BLaER1 (cell line): ENCODE results near the gene CIT.

Source experiments
- H3K27ac ChIP-seq: shearing (Covaris generic); formaldehyde crosslinking; 2 replicates; pipeline ENCODE4 v1.8.1; 2022
- H3K27me3 ChIP-seq: shearing (Covaris generic); formaldehyde crosslinking; 2 replicates; pipeline ENCODE4 v1.8.1; 2022
- H3K36me3 ChIP-seq: shearing (Covaris generic); formaldehyde crosslinking; 2 replicates; pipeline ENCODE4 v1.8.1; 2022
- H3K4me1 ChIP-seq: shearing (Covaris generic); formaldehyde crosslinking; 2 replicates; pipeline ENCODE4 v1.8.1; 2022
- H3K4me2 ChIP-seq: shearing (Covaris generic); formaldehyde crosslinking; 2 replicates; pipeline ENCODE4 v1.8.1; 2022
- H3K4me3 ChIP-seq: shearing (Covaris generic); formaldehyde crosslinking; 2 replicates; pipeline ENCODE4 v1.8.1; 2022
- H3K9ac ChIP-seq: shearing (Covaris generic); formaldehyde crosslinking; 2 replicates; pipeline ENCODE4 v1.8.1; 2022
- H3K9me3 ChIP-seq: shearing (Covaris generic); formaldehyde crosslinking; 2 replicates; pipeline ENCODE4 v1.8.1; 2022
- H4K20me1 ChIP-seq: shearing (Covaris generic); formaldehyde crosslinking; 2 replicates; pipeline ENCODE4 v1.8.1; 2022
- Cebpa-rat ChIP-seq: shearing (Covaris generic); IDR thresholded peaks from 2 replicates; pipeline ENCODE4 v1.8.1; 2022

Gene CIT

DNA sequence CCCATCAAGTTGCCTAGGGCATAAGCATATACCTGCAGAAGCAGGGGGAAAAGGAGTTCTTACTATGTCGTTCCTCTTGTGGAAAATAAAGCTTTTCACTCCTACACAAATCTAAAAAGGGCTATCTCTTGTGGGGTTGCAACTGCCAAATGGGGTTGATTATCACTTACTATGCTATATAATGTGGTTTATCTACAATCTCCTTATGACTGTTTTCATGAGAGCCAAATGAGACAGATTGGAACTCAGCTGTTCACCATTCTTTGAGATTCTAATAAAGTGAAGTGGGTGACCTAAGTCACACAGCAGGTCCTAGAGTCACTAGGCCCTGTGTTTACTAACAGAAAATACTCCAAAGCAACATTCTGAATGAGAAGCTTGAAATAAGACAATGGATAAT lies 47.7 kb downstream of the CIT start:
- H3K36me3 ChIP-seq: peaks cover 96% of the 10 kb centered on the region
- no peak for TF ChIP-seq Cebpa-rat
- no peak overlapping the region for H3K27ac ChIP-seq
- no peaks in the 10 kb centered on the region for H3K4me1 ChIP-seq
- no peaks in the 10 kb centered on the region for H4K20me1 ChIP-seq
- no peak overlapping the region for H3K4me3 ChIP-seq
- H3K9ac ChIP-seq: no peak overlapping the region
- peaks cover 6% of the 10 kb centered on the region; the same call in 1 of the 2 replicates for H3K9me3 ChIP-seq
- H3K4me2 ChIP-seq: no peak overlapping the region
- no peaks in the 10 kb centered on the region for H3K27me3 ChIP-seq

DNA sequence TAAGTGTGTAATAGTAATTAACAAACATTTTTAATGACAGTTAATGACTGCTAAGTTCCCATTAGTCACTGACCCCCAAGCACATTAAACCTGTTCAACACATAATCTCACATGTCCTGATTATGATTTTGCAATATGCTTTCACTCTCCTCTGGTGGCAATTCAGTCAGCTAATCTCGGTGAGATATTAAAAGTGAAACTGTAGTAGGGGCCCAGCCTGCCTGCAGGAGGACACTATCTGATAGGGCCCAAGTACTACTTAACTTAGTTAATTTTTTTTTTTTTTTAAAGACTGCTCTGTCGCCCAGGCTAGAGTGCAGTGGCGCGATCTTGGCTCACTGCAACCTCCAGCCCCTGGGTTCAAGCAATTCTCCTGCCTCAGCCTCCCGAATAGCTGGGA lies 48.8 kb downstream of the CIT start:
- Histone ChIP-seq H3K4me3 (no peak overlapping the region), H3K4me2 (no peak overlapping the region), H3K9ac (no peak overlapping the region), H4K20me1 (no peaks in the 10 kb centered on the region), H3K27ac (no peak overlapping the region), H3K9me3 (peaks cover 6% of the 10 kb centered on the region; the same call in 1 of the 2 replicates), H3K36me3 (peaks cover 89% of the 10 kb centered on the region), H3K27me3 (no peaks in the 10 kb centered on the region), H3K4me1 (no peaks in the 10 kb centered on the region)
- no peak for TF ChIP-seq Cebpa-rat

DNA sequence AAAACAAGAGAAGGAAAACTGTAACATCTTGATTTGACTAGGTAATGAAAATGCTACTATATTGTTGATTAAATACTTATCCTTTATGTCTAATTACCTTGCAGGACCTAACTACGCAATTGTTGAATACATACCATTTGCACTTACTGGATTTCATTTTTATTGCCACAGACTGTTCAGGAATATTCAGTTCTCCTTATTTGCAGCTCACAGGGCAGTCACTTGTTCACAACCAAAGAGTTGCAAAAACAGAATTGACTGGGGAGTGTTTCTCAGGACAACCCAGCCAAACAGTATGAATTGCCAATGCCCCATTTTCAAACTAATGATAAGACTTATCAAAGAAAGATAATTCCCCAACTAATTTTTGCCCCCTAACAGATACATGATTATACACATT lies 49.4 kb downstream of the CIT start:
- no peak for TF ChIP-seq Cebpa-rat
- peaks cover 6% of the 10 kb centered on the region; the same call in 1 of the 2 replicates for H3K9me3 ChIP-seq
- H3K4me1 ChIP-seq: no peaks in the 10 kb centered on the region
- H4K20me1 ChIP-seq: no peaks in the 10 kb centered on the region
- H3K27ac ChIP-seq: no peak overlapping the region
- peaks cover 89% of the 10 kb centered on the region for H3K36me3 ChIP-seq
- no peak overlapping the region for H3K4me3 ChIP-seq
- H3K9ac ChIP-seq: no peak overlapping the region
- H3K27me3 ChIP-seq: no peaks in the 10 kb centered on the region
- H3K4me2 ChIP-seq: no peak overlapping the region

DNA sequence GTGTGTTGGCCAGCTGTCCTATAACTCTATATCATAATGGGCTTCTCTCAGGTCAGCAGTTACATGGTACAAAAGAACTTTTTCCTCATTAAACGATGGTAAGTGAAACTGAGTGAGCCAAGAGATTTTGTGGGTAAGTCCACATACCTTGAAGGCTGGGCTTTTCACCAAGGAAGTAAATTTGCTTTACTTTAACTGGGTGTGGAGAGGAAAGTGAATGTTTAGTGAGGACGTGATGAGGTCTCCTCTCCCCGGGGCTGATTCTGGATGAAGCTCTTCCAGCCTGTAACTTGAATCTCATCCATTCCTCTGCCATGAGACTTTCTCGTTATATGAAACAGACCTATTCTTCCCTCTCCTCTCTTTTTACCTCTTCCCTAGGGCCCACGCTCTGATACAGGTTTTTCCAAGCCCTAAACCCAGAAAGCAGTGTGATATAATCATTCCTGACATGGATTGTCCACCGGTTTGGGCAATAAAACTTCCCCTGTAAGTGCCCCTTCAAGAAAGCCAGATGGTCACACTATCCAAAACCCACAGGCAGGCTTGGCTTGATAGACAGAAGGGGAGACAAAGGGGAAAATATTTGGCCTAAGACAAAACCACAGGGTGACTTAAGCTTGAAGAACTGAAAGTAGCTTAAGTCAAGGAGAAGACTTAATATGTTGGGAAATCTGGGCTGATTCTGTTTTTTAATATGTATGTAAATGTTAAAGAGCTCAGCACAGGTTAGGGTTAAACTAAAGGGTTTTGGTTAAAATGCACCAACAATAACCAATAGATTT lies 50.3 kb downstream of the CIT start:
- TF ChIP-seq Cebpa-rat: no peak
- Histone ChIP-seq H4K20me1 (no peaks in the 10 kb centered on the region), H3K27me3 (no peaks in the 10 kb centered on the region), H3K4me3 (no peak overlapping the region), H3K4me1 (no peaks in the 10 kb centered on the region), H3K27ac (no peak overlapping the region), H3K9ac (no peak overlapping the region), H3K4me2 (no peak overlapping the region), H3K9me3 (peaks cover 6% of the 10 kb centered on the region; the same call in 1 of the 2 replicates), H3K36me3 (peaks cover 89% of the 10 kb centered on the region)

GRCh38 chr12:119825262-119825661 lies 51.9 kb downstream of the CIT start:
- no peak overlapping the region for H3K4me2 ChIP-seq
- peaks cover 6% of the 10 kb centered on the region; the same call in 1 of the 2 replicates for H3K9me3 ChIP-seq
- no peaks in the 10 kb centered on the region for H3K4me1 ChIP-seq
- peaks cover 89% of the 10 kb centered on the region for H3K36me3 ChIP-seq
- H4K20me1 ChIP-seq: no peaks in the 10 kb centered on the region
- no peak overlapping the region for H3K9ac ChIP-seq
- H3K4me3 ChIP-seq: no peak overlapping the region
- no peak overlapping the region for H3K27ac ChIP-seq
- no peaks in the 10 kb centered on the region for H3K27me3 ChIP-seq
- no peak for TF ChIP-seq Cebpa-rat

GRCh38 chr12:119822046-119822445 lies 55.1 kb downstream of the CIT start:
- Histone ChIP-seq H3K9me3 (no peaks in the 10 kb centered on the region), H4K20me1 (no peaks in the 10 kb centered on the region), H3K4me2 (no peak overlapping the region), H3K27me3 (no peaks in the 10 kb centered on the region), H3K36me3 (peaks cover 89% of the 10 kb centered on the region), H3K4me3 (no peak overlapping the region), H3K4me1 (no peaks in the 10 kb centered on the region), H3K9ac (no peak overlapping the region), H3K27ac (no peak overlapping the region)
- TF ChIP-seq Cebpa-rat: no peak

DNA sequence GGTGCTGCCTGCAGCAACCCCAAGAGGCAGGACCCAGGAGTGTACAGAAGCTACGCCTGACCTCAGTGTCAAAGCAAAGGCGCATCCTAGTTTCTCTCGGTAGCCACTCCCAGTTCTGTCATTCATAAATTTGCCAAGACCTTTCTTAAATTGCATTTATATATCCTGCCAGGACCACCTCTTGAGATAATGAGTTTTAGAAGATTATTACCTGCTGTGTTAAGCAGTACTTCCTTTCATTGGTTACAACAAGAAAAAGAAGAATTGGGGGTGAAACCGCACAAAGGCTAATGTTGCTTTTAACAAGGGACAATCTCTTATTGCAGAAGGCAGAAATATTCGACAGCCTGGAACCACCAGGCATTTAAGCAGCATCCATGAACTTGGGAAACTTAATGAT lies 57.8 kb downstream of the CIT start:
- 0 out of 2 replicates have a peak, but pooled peaks cover 7% of the 10 kb centered on the region for H3K9me3 ChIP-seq
- no peaks in the 10 kb centered on the region for H3K27me3 ChIP-seq
- no peak overlapping the region for H3K4me3 ChIP-seq
- no peak for TF ChIP-seq Cebpa-rat
- H3K27ac ChIP-seq: no peak overlapping the region
- H3K4me2 ChIP-seq: no peak overlapping the region
- no peak overlapping the region for H3K9ac ChIP-seq
- peaks cover 93% of the 10 kb centered on the region for H3K36me3 ChIP-seq
- no peaks in the 10 kb centered on the region for H4K20me1 ChIP-seq
- no peaks in the 10 kb centered on the region for H3K4me1 ChIP-seq

- H3K36me3 ChIP-seq: peaks cover 96% of the 10 kb centered on the region
- H3K4me3 ChIP-seq: no peak overlapping the region
- H3K27ac ChIP-seq: no peak overlapping the region
- no peak for TF ChIP-seq Cebpa-rat
- H3K4me1 ChIP-seq: no peaks in the 10 kb centered on the region
- no peaks in the 10 kb centered on the region for H3K27me3 ChIP-seq
- H4K20me1 ChIP-seq: no peaks in the 10 kb centered on the region
- H3K9me3 ChIP-seq: 0 out of 2 replicates have a peak, but pooled peaks cover 7% of the 10 kb centered on the region
- H3K9ac ChIP-seq: no peak overlapping the region
- no peak overlapping the region for H3K4me2 ChIP-seq
Observed at GRCh38 chr12:119817546-119818343, 59.4 kb downstream of the CIT start.

GRCh38 chr12:119809023-119809422 lies 68.1 kb downstream of the CIT start:
- Histone ChIP-seq H3K27ac (no peak overlapping the region), H4K20me1 (no peaks in the 10 kb centered on the region), H3K27me3 (no peaks in the 10 kb centered on the region), H3K4me2 (no peak overlapping the region), H3K36me3 (peaks cover 92% of the 10 kb centered on the region), H3K4me3 (no peak overlapping the region), H3K9me3 (peaks cover 10% of the 10 kb centered on the region), H3K4me1 (no peaks in the 10 kb centered on the region), H3K9ac (no peak overlapping the region)
- TF ChIP-seq Cebpa-rat: no peak

DNA sequence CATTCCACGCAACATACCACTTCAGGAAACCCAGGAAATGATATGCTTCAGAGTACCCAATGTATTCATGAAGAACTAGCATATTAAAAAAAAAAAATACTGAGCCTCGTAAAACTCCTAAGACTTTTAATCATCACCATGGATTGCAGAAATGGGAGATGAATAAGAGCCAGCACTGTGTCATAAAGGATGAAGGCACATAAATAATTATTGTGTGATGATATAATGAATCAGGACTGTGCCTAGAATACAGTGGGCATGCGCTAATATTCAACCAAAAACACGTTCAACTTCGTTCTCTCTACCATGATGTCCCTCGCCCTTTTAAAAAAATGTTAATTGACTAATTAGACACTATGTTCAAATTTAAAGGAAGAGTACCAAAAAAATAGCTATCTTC lies 68.7 kb downstream of the CIT start:
- Histone ChIP-seq H3K4me2 (no peak overlapping the region), H3K27ac (no peak overlapping the region), H3K36me3 (peaks cover 94% of the 10 kb centered on the region)

More for the DNA sequence above, 68.7 kb downstream of the CIT start:
- Histone ChIP-seq H3K27me3 (no peaks in the 10 kb centered on the region), H3K9ac (no peak overlapping the region), H3K4me3 (no peak overlapping the region), H3K4me1 (no peaks in the 10 kb centered on the region), H4K20me1 (no peaks in the 10 kb centered on the region), H3K9me3 (peaks cover 10% of the 10 kb centered on the region)
- TF ChIP-seq Cebpa-rat: no peak
